ENCODE results near the gene ZNF423.

The ZNF423 gene

DNA sequence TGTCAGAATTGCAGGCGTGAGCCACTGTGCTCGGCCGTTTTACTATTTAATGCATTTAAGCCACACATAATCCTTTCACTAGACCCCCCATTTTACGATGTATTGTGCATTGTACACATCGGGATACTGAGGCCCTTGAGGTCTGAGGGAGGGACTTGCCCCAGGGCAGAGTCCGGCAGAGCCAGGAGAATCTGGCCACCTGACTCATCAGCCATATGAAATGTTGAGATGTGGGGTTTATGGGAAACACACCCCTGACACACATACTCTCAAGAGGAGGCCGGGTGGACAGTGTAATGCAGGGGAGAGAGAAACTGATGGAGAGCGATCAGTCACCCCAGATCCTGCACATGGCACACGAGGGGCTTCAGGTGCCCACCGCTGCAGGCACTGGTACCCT, 196.6 kb downstream of the ZNF423 start:
- no peak for DNase-seq

- DNase-seq: no peak
These were observed 197.4 kb downstream of the ZNF423 start for GRCh38 chr16:49658531-49658930.

- DNase-seq: no peak
These were observed 198.0 kb downstream of the ZNF423 start for GRCh38 chr16:49657736-49658465.

- DNase-seq: no peak
These were observed 201.5 kb downstream of the ZNF423 start for GRCh38 chr16:49654425-49654824.

- no peak for DNase-seq
These were observed 202.3 kb downstream of the ZNF423 start for GRCh38 chr16:49653577-49653976.

- DNase-seq: no peak
These were observed 202.7 kb downstream of the ZNF423 start for GRCh38 chr16:49653173-49653570.

DNA sequence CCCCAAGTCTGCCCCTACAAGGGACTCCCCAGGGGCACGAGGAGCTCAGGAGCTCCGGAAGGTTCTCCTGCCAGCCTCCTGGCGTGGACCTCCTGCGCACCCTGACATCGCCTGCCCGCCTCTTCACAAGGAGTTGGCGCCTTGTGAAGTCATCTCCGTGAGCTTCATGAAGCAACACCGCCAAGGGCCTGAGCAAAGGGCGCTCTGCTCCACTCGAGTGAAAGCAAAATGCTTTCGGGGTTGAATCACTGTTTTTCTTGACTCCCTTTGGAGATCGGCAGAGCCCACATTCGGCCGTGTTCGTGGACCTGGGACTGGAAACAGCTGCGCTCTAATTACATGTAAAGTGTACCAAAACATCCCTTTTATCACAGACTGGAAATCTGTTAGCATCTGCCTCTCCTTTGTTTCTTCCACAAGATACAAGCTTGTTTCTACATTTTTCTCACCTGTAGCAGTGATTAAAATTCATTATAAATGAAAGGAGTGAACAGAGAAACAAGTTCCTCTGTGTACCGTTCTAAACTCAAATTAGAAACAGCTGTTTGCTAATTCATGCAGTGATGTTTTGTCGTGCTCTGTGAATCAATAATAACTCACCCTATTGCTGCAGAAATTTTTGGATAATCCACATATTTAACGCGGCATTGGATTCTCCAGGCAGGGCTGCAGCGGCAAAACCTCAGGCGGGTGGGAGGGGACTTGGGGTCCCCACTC, 203.3 kb downstream of the ZNF423 start:
- no peak for DNase-seq

GRCh38 chr16:49651996-49652395, 203.9 kb downstream of the ZNF423 start:
- no peak for DNase-seq

DNA sequence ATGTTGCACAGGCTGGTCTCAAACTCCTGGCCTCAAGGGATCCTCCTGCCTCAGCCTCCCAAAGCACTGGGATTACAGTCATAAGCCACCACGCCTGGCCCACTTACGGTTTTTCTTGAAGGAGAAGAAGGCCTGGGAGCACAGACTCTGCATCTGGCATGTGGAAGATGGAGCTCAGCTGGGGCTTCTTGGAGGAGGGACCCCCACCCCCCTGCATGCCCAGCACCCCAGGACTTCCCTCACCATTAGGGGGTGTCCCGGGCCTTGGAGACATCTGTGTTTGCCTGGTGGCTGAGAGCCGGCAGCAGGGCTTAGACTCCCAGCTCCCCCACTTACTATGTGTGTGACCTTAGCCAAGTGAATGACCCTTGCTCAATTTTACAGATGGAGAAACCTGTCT, 204.7 kb downstream of the ZNF423 start:
- DNase-seq: no peak

DNA sequence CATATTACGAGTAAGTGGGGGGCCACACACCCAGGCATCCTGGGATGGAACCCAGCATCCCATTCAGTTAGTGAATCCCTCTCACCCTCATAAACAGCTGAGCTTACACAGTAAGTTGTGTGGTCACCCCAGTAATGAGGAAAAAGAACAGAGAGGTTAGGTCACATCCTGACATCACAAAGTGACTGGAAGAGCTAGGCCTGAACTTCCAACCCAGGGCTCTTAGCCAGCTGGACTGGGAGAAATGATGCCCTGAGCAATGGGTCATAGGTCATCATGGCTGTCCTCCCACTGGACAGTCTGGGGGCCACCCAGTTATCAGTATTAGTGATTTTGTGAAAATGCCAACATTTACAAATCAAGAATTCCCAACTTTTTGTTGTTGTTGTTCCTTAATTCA, 205.3 kb downstream of the ZNF423 start:
- DNase-seq: no peak

DNA sequence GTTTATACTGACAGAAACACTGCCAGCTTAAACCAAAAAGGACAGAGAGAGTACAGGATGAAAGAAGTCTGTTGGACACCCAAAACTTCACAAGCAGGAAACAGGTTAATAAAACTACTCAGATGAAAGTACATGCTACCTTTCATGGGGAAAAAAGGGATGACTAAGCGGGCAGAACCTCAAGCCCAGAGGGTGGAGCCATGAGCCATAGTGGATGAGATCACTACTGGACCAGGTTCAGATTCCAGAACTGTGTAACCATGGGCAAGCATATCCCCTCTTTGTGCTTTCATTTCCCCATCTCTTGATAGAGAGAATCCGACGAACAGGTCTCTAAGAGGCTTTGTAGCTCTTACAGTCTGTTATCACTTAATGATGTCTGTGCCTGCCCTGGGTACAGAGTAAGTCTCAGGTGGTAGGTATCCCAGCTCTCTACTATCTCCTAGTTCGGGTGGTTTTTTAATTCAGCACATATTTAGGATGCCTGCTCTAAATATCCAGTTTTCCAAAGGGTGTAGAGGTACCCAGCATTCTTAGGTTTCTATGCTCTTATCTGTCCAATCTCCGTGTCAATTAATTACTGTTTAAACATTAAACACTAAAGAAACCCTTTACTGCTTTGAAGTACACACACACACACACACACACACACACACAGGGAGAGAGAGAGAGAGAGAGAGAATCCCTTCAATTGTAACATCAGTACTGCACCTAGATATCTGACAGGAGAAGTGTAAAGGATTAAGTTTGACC, 206.7 kb downstream of the ZNF423 start:
- no peak for DNase-seq

DNA sequence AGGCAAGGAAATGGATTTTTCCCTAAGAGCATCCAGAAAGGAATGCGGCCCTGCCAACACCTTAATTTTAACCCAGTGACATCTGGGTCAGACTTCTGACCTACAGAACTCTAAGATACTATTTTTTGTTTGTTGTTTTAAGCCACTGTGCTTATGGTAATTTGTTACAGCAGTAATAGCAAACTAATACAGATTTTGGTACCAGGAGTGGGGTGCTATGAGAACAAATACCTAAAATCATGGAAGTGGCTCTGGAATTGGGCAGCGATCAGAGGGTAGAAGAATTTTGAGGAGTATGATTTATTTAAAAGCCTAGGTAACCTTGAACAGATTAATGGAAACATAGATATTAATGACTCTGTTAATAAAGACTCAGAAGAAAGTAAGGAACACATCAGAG, 208.2 kb downstream of the ZNF423 start:
- DNase-seq: no peak

- DNase-seq: no peak
These were observed 210.6 kb downstream of the ZNF423 start for GRCh38 chr16:49645263-49645662.

DNA sequence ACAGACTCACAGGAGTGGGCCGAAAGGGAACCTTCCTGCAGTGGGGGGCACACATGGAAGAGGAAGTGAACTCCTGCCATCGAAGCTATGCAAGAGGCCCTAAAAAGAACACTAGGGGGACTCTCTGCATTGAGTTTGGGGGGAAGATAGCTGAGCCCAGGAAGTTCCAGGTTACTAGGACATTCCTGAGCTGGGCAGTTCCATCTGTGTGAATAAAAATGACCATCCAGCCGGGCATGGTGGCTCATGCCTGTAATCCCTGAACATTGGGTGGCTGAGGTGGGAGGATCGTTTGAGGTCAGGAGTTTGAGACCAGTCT, 211.8 kb downstream of the ZNF423 start:
- no peak for DNase-seq

GRCh38 chr16:49643429-49644144, 212.3 kb downstream of the ZNF423 start:
- DNase-seq: no peak

DNA sequence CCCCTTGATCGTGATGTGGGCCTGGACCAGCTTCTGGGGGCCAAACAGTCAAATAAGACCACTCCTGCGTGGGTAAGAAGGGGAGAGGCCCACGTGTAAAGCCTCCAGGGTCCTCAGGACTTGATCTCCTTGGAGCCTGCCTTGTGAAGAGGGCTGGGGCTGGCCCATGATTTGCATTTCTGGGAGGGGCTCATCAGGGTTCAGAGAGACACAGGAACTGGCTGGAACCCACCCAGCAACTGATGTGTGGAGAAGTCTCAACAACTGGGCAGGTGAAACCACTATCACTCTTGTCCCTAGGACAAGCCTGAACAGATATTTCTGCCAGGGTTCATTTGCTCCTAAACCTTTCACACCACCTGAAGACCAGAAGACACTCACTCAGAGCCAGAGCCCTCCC, 214.7 kb downstream of the ZNF423 start:
- DNase-seq: no peak

DNA sequence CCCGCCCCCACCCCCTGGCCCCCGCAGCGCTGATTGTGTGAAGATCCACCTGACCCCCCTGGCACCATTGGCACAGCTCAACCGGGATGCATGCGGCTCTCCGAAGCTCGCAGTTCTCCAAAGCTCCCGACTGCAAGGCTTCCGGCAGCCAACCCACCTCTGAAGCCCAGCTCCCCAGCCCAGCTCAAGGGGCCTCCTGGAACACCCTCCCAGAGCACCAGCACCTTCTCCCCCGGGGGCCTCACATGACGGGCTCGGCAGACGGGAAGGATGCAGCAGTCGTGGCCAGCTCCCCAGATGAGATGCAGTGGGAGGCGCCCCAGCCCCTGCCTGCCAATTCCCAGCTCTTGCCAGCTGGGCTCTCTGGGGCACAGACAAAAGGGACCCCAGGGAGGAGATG, 215.3 kb downstream of the ZNF423 start:
- no peak for DNase-seq

DNA sequence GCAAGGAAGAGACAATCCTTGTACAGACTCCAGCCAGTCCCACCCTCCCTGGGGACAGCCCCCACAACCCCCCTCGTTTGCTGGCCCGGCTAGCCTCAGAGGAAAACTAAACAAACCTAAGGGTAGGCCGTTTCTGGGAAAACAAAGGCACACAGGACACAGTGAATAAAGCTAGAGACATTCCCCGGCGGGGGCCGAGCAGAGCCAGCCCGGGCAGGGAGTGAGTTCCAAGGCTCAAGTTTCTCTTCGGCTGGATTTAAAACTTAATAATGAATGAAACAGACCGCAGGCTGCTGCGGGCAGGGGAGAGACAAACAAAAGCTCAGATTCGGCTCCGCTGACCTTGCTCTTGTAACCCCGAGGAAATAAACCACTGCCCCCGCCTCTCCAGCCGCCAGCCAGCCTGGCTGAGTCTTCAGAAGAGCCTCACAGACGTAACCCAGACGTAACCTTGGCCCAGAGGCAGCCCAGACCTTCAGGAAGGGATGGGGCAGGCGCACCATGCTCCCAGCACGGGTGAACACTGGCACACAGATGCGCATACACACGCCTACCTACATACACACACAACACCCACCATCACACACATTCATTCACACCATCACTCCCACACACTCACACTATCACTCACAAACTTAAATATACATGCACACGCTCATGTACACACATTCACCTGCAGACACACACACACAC, 216.0 kb downstream of the ZNF423 start:
- DNase-seq: no peak

DNA sequence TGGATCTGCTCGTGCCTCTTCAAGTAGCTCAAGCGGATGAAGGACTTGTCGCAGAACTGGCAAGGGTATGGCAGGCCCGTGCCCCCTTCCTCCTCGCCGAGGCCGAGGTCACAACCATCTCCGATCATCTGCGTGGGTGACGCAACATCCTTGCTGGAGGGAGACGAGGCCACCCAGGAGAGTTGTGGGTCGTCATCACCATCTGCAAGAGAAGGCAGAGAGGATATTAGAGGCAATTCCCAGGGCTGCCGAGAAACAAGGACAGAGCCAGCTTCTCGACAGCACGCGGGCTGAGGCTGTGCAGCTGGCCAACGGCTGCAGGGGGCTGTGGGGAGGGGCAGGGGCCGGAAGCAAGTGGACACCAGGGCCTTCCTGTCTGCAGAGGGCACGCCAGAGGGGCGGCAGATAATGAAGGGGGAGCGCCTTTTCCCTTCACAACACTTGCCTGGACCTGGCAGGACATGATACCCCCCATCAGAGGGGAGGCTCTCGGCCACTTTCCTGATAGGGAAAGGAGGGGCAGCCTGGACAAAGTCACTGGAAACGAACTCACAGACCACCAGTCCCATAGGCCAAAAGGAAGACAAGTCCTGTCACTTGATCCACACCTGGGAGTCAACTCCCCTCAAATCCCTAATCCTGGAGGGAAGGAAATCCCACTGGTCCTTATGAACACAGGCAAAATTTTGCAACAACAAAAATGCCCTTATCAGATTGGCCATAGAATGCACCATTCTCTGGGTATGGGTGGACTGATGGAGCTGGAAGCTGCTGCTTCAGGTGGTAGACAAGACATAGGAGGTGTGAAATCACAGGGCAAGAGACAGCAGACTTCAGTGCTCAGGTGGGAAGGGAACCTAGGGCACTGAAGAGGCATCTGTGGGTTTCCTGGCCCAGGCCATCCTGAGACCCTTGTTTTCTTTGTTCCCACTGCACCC, 217.0 kb downstream of the ZNF423 start:
- no peak for DNase-seq

DNA sequence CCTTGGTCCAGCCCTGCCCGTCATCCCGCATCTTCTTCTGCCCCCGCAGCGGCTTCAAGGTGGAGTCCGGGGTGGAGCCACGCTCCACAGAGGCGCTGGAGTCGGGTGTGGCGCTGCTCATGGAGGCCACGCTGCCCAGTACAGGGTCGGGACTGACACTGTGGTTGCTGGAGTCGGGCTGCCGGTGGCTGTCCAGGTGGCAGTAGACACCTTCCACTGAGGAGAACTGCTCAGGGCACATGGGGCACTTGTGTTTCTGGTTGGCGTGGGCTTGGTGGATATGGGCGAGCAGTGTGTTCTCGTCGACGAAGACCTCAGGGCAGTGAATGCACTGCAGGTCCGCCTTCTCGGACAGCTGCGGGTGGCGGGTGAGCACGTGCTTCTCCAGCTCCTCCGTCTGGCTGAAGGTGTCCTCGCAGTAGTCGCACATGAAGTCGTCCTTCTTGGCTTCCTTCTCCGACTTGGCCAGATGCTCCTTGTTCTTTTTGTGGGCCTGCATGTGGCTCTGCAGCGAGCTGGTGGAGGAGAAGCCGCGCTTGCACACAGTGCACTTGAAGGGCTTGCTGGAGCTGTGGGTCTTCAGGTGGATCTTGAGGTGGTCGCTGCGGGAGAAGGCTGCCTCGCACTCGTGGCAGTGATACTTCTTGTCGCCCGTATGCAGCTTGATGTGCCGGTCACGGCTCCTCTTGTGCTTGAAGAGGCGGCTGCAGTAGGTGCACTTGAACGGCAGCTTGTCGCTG, 217.8 kb downstream of the ZNF423 start:
- DNase-seq: no peak

DNA sequence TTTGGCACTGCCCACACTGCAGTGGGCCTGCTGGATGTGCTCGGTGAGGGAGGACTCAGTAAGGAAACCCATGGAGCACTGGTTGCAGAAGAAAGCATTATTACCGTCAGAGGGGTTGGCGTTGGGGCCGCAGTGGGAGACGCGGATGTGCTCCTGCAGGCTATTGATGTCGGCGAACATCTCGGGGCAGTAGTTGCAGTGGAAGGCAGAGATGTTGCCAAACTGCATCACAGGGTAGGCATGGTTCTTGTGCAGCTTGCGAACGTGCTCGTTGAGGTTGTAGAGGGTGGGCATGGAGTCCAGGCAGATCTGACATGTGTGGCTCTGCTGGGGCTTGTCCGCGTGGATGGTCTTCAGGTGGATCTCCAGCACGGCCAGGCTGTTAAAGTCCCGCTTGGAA, 218.4 kb downstream of the ZNF423 start:
- DNase-seq: no peak
